Measurements from ENCODE around the gene ORAI2. TPM values are rescaled to one million over a fixed set of nuclear protein-coding genes. Genes with fewer than 3 reads are reported as not detected.
A peak's percentile ranks its signal among the peaks of the same experiment; 100 is the strongest.

The ORAI2 gene
- polyA plus RNA-seq, 1 of the 3 experiments (the other 2 are of a cell fraction) = 85.8 TPM

- 0 out of 2 replicates have a peak, but pooled peaks cover 9% of the 10 kb centered on the region for H4K20me1 ChIP-seq (ENCODE audit: insufficient read depth)
- H3K4me2 ChIP-seq = no peak overlapping the region; the same call in 1 of the 2 replicates
- H3K9ac ChIP-seq = peak overlapping the region; percentile 2; the same call in 1 of the 2 replicates
- no peak for TF ChIP-seq SIN3A (IDR thresholded peaks at IDR 0.05; ENCODE audit: borderline replicate concordance, low read depth, low read length)
- TF ChIP-seq, protein P1, sequence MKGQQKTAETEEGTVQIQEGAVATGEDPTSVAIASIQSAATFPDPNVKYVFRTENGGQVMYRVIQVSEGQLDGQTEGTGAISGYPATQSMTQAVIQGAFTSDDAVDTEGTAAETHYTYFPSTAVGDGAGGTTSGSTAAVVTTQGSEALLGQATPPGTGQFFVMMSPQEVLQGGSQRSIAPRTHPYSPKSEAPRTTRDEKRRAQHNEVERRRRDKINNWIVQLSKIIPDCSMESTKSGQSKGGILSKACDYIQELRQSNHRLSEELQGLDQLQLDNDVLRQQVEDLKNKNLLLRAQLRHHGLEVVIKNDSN (IDR thresholded peaks at IDR 0.05; ENCODE audit: borderline replicate concordance, low read depth) = no peak
- TF ChIP-seq FOXM1 (IDR thresholded peaks at IDR 0.05; ENCODE audit: low read depth) = no peak
- TF ChIP-seq RCOR1 (IDR thresholded peaks at IDR 0.05; ENCODE audit: low read length) = no peak
- TF ChIP-seq EZH2phosphoT487 (IDR thresholded peaks at IDR 0.05; ENCODE audit: borderline replicate concordance, low read depth) = no peak
- TF ChIP-seq SMC3 (IDR thresholded peaks at IDR 0.05; ENCODE audit: low read depth, low read length) = no peak
- TF ChIP-seq RFX5 (IDR thresholded peaks at IDR 0.05; ENCODE audit: low read length) = no peak
- TF ChIP-seq CTCF (IDR thresholded peaks at IDR 0.05) = no peak
- no peak for TF ChIP-seq NFIC (IDR thresholded peaks at IDR 0.05; ENCODE audit: borderline replicate concordance)
- TF ChIP-seq MXI1 (IDR thresholded peaks at IDR 0.05; ENCODE audit: low read depth, low read length) = no peak
- no peak for TF ChIP-seq YY1 (IDR thresholded peaks at IDR 0.05; ENCODE audit: low read depth)
- CTCF ChIA-PET = interaction anchor here (0.7 to 2.1 kb wide), 4 partner anchors 9 to 53 kb away, joined by 3 to 19 read pairs (median 8); partner anchors contain the start of genes ALKBH4 and LRWD1
- H3K9me2 ChIP-seq = no peaks in the 10 kb centered on the region
- H3K79me2 ChIP-seq (ENCODE audit: insufficient read depth) = peaks cover 13% of the 10 kb centered on the region; the same call in 1 of the 2 replicates
- peaks cover 9 to 19% of the 10 kb centered on the region in 2 experiments for H3K36me3 ChIP-seq (replicated peaks in 1 of 2; ENCODE audit: control insufficient read depth in 1 of 2, insufficient read depth in 2 of 2, low read length in 1 of 2)
- POLR2A ChIA-PET = no interaction called here
- H3K27me3 ChIP-seq (ENCODE audit: insufficient read depth) = no peaks in the 10 kb centered on the region
- no peak overlapping the region for H3K4me3 ChIP-seq (ENCODE audit: low read depth in 2 of 2, low read length in 1 of 2)
- H3K4me1 ChIP-seq (ENCODE audit: control insufficient read depth in 1 of 2, insufficient read depth in 2 of 2, low read depth in 1 of 2, low read length in 1 of 2) = peaks cover 0 to 9% of the 10 kb centered on the region in 2 experiments; a peak in 2 of 4 replicates
- WGBS (ENCODE audit: low lambda C conversion rate) = 94% methylated on average over 39 of the region's 40 CpGs
- H3K27ac ChIP-seq (ENCODE audit: low read depth in 2 of 2, low read length in 1 of 2) = peak overlapping the region in 1 of 2 experiments; percentile 43; a peak in 1 of 4 replicates
- H3K9me3 ChIP-seq = no peaks in the 10 kb centered on the region
- H3F3A ChIP-seq (replicated peaks; ENCODE audit: insufficient read depth) = peaks cover 22% of the 10 kb centered on the region
- H2AFZ ChIP-seq (ENCODE audit: low read depth) = no peak overlapping the region
- DNase-seq = no peak
Observed at GRCh38 chr7:102457352-102457924, 24.1 kb downstream of the ORAI2 start.

DNA sequence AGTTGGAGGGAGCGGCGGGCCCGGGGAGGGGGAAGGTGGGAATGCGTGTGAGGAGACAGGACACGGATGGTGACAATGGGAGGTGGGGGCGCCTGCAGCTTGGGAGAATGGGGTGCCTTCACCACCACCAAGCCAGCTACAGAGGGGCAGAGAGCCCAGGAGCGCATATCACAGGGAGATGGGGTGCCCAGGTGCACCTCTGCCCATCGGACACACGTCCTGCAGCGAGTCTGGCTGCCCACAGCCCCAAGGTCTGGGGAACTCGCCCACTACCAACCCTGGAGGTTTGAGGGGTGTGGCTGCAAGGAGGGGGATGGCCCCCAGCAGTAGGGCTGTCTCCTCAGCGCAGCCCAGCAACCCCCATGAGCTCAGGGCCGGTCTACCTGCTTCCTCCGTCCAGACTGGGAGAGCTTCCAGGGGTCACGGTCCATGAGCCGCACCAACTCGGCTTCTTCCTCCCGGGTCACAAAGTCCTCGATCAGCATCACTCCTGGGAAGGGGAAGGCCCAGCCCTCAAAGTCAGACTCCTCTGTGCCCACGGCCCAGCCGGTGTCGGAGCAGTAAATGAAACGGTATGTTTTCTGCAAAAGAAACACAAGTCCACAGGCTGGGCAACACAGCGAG lies 26.0 kb downstream of the ORAI2 start:
- ChIA-PET POLR2A (no interaction called here), CTCF (interaction anchor here (1.7 kb wide), 1 partner anchor 55 kb away, joined by 5 read pairs; no protein-coding TSS in a partner anchor)
- 0 out of 2 replicates have a peak, but pooled peaks cover 9% of the 10 kb centered on the region for H4K20me1 ChIP-seq (ENCODE audit: insufficient read depth)
- DNase-seq = no peak
- H3K9me2 ChIP-seq = no peaks in the 10 kb centered on the region
- WGBS (ENCODE audit: low lambda C conversion rate) = 96% methylated on average over 23 of the region's 24 CpGs
- H3K9ac ChIP-seq = no peak overlapping the region
- no peaks in the 10 kb centered on the region for H3K9me3 ChIP-seq
- no peak overlapping the region for H3K4me2 ChIP-seq
- H3K36me3 ChIP-seq (replicated peaks in 1 of 2; ENCODE audit: control insufficient read depth in 1 of 2, insufficient read depth in 2 of 2, low read length in 1 of 2) = peaks cover 9 to 19% of the 10 kb centered on the region in 2 experiments
- peaks cover 22% of the 10 kb centered on the region for H3F3A ChIP-seq (replicated peaks; ENCODE audit: insufficient read depth)
- peaks cover 32% of the 10 kb centered on the region for H3K79me2 ChIP-seq (ENCODE audit: insufficient read depth)
- H3K27me3 ChIP-seq (ENCODE audit: insufficient read depth) = no peaks in the 10 kb centered on the region
- H3K4me3 ChIP-seq (ENCODE audit: low read depth in 2 of 2, low read length in 1 of 2) = no peak overlapping the region
- TF ChIP-seq TAF1 (IDR thresholded peaks at IDR 0.05; ENCODE audit: borderline replicate concordance, low read depth, low read length) (no peak), CHD2 (IDR thresholded peaks at IDR 0.05; ENCODE audit: low read length, partially characterized antibody) (no peak), YY1 (IDR thresholded peaks at IDR 0.05; ENCODE audit: low read depth) (no peak), REST (IDR thresholded peaks at IDR 0.05; ENCODE audit: low read depth, low read length) (no peak), TCF12 (IDR thresholded peaks at IDR 0.05) (no peak), SIN3A (IDR thresholded peaks at IDR 0.05; ENCODE audit: borderline replicate concordance, low read depth, low read length) (no peak), ELF1 (IDR thresholded peaks at IDR 0.05) (no peak), FOXM1 (IDR thresholded peaks at IDR 0.05; ENCODE audit: low read depth) (no peak)
- TF ChIP-seq, protein P2, sequence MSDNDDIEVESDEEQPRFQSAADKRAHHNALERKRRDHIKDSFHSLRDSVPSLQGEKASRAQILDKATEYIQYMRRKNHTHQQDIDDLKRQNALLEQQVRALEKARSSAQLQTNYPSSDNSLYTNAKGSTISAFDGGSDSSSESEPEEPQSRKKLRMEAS (IDR thresholded peaks at IDR 0.05; ENCODE audit: low read depth) = no peak
- H3K27ac ChIP-seq (ENCODE audit: low read depth in 2 of 2, low read length in 1 of 2) = no peak overlapping the region
- H2AFZ ChIP-seq (ENCODE audit: low read depth) = no peak overlapping the region
- peaks cover 4 to 9% of the 10 kb centered on the region in 2 experiments; a peak in 3 of 4 replicates for H3K4me1 ChIP-seq (ENCODE audit: control insufficient read depth in 1 of 2, insufficient read depth in 2 of 2, low read depth in 1 of 2, low read length in 1 of 2)

All from SK-N-SH (cell line).